Mesothelial cell of epicardium (in vitro differentiated cells): ENCODE measurements around the gene JPH3. TPM values are rescaled to one million over a fixed set of nuclear protein-coding genes. Genes with fewer than 3 reads are reported as not detected.

Source experiments
- DNase-seq, 2 experiments: peaks; one replicate each; pipeline ENCODE4 v3.0.0; 2021; ENCODE audit warnings: low spot score in 2 of 2; ENCODE audit not compliant: unreplicated experiment in 2 of 2
- H3K27ac Mint-ChIP-seq: 2 replicates; pipeline ENCODE4 v1.8.0; 2021; ENCODE audit warnings: mixed read lengths
- H3K27me3 Mint-ChIP-seq: 2 replicates; pipeline ENCODE4 v1.8.0; 2021; ENCODE audit warnings: low read depth, mixed read lengths
- H3K36me3 Mint-ChIP-seq: 2 replicates; pipeline ENCODE4 v1.8.0; 2021; ENCODE audit warnings: mixed read lengths
- H3K4me1 Mint-ChIP-seq: 2 replicates; pipeline ENCODE4 v1.8.0; 2021; ENCODE audit warnings: mixed read lengths
- H3K4me3 Mint-ChIP-seq: 2 replicates; pipeline ENCODE4 v1.8.0; 2021; ENCODE audit warnings: mild to moderate bottlenecking, moderate library complexity, mixed read lengths
- H3K9me3 Mint-ChIP-seq: 2 replicates; pipeline ENCODE4 v1.8.0; 2021; ENCODE audit warnings: mixed read lengths
- total RNA-seq: library from RNA; stranded (reverse); gene quantifications from 3 replicates; pipeline ENCODE4 v1.2.1, GENCODE V29; 2021
- TF ChIP-seq, protein P1 (sequence below): fragments of 200-600 bp; sonication (generic); IDR thresholded peaks from one replicate; pipeline ENCODE4 v1.5.0; 2021; ENCODE audit warnings: antibody characterized with exemption; ENCODE audit not compliant: unreplicated experiment

Gene JPH3
- total RNA-seq, 1 donor from 2014 or later = 16.8 TPM

DNA sequence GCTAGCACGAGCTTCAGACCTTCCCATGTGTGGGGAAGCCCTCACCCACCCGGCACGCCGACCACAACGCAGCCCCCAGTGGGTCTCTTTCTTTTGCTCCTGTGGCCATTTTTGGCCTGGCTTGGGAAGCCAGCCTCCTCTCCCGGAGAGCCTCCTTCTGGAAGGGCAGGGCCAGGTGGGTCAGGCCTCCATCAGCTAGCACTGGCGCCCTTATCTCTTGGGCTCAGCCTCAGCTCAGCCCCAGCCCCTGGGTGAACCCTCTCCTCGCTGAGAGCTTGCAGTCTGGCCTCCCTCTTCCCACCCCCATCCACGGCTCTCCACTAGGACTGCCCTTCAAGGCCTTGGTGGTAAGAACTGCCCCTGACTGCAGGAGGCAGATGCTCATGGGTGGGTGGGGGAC is 14.7 kb upstream of the JPH3 start:
- TF ChIP-seq, protein P1, sequence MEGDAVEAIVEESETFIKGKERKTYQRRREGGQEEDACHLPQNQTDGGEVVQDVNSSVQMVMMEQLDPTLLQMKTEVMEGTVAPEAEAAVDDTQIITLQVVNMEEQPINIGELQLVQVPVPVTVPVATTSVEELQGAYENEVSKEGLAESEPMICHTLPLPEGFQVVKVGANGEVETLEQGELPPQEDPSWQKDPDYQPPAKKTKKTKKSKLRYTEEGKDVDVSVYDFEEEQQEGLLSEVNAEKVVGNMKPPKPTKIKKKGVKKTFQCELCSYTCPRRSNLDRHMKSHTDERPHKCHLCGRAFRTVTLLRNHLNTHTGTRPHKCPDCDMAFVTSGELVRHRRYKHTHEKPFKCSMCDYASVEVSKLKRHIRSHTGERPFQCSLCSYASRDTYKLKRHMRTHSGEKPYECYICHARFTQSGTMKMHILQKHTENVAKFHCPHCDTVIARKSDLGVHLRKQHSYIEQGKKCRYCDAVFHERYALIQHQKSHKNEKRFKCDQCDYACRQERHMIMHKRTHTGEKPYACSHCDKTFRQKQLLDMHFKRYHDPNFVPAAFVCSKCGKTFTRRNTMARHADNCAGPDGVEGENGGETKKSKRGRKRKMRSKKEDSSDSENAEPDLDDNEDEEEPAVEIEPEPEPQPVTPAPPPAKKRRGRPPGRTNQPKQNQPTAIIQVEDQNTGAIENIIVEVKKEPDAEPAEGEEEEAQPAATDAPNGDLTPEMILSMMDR = no peak
- no peaks in the 10 kb centered on the region for H3K9me3 Mint-ChIP-seq
- no peaks in the 10 kb centered on the region for H3K36me3 Mint-ChIP-seq
- peaks cover 5% of the 10 kb centered on the region for H3K4me1 Mint-ChIP-seq
- DNase-seq = no peak
- H3K4me3 Mint-ChIP-seq = no peak overlapping the region
- H3K27ac Mint-ChIP-seq = no peak overlapping the region
- H3K27me3 Mint-ChIP-seq = peaks cover 38% of the 10 kb centered on the region

DNA sequence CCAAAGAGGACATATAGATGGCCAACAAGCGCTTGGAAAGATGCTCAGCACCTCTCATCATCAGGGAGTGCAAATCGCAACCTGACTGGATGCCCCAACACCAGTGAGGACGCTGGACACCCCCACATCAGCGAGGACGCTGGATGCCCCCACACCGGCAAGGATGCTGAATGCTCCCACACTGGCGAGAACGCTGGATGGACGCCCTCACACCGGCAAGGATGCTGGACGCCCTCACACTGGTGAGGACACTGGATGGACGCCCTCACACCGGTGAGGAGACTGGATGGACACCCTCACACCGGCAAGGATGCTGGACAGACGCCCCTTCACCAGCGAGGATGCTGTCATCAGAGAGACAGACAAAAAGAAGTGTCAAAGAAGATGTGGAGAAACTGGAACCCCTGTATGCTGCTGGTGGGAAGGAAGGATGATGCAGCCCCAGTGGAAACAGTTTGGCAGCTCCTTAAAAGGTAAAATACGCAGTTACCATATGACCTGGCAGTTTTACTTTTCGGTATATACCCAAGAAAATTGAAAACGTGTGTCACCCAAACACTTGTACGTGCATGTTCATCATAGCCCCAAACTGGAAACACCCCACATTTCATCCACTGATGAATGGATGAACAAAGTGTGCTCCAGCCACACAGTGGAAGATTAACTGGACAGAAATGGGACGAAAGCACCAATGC is 10.1 kb upstream of the JPH3 start:
- Mint-ChIP-seq H3K36me3 (no peaks in the 10 kb centered on the region), H3K9me3 (no peaks in the 10 kb centered on the region), H3K4me1 (peaks cover 3% of the 10 kb centered on the region), H3K4me3 (no peak overlapping the region), H3K27ac (no peak overlapping the region), H3K27me3 (peaks cover 57% of the 10 kb centered on the region)
- no peak for DNase-seq
- TF ChIP-seq, protein P1 = no peak

DNA sequence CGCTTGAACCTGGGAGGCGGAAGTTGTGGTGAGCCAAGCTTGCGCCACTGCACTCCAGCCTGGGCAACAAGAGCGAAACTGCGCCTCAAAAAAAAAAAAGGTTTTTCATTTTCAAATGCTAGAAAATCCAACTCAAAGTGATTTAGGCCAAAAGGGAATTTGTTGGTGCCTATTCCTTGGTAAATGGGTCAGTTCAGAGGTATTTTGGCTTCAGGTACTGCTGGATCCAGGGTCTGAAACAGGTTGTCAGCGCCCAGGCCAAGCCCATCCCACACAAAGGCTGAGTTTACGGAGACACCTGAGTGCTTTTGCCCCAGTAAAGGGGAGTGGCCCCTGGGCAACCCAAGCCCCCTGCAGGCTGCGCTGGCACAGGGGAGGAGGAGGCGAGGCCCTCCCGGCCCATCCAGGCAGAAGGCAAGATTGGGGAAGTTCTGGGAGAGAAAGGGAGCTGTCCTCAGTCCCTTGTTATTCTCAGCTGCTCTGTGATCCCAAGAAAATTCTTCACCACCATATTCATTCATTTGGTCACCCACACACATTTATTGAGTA is 8.5 kb upstream of the JPH3 start:
- Mint-ChIP-seq H3K36me3 (no peaks in the 10 kb centered on the region), H3K27ac (no peak overlapping the region), H3K27me3 (peaks cover 55% of the 10 kb centered on the region), H3K9me3 (no peaks in the 10 kb centered on the region), H3K4me1 (peaks cover 1% of the 10 kb centered on the region), H3K4me3 (no peak overlapping the region)
- TF ChIP-seq, protein P1 = no peak
- DNase-seq = no peak

DNA sequence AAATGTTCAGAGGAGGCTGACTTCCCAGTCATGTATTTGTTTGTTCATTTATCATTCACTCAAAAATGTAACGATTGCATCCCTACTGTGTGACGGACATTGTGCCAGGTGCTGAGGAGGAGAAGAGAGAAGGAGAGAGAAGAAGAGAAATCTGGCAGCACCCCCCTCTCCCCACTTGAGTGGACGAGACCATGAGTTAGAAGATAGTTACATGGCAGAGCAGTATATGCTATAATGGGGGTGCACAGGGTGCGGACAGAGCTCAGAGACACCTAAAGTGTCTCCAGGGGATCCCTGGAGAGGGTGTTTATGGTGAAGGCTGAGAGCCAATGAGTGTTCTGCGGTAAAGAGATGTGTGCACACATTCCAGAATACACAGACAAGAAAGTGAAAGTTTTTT is 6.6 kb upstream of the JPH3 start:
- TF ChIP-seq, protein P1 = no peak
- Mint-ChIP-seq H3K4me3 (no peak overlapping the region), H3K9me3 (no peaks in the 10 kb centered on the region), H3K36me3 (no peaks in the 10 kb centered on the region), H3K4me1 (no peaks in the 10 kb centered on the region), H3K27me3 (peaks cover 42% of the 10 kb centered on the region), H3K27ac (no peak overlapping the region)
- DNase-seq = no peak

DNA sequence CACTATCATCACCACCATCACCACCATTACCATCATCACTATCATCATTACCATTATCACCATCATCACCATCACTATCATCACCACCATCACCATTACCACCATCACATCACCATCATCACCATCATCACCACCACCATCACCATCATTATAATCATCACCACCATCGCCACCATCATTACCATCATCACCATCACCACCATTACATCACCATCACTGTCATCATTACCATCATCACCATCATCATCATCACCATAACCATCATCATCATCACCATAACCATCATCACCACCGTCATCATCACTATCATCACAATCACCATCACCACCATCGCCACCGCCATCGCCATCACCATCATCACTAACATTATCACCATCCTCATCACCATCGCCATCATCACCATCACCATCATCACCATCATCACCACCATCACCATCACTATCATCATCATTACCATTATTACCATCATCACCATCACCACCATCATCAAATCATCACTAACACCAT is 4.9 kb upstream of the JPH3 start:
- no peaks in the 10 kb centered on the region for H3K36me3 Mint-ChIP-seq
- DNase-seq = no peak
- H3K9me3 Mint-ChIP-seq = no peaks in the 10 kb centered on the region
- TF ChIP-seq, protein P1 = no peak
- H3K4me3 Mint-ChIP-seq = no peak overlapping the region
- H3K27me3 Mint-ChIP-seq = peaks cover 29% of the 10 kb centered on the region
- H3K27ac Mint-ChIP-seq = no peak overlapping the region
- peaks cover 3% of the 10 kb centered on the region for H3K4me1 Mint-ChIP-seq
